HepG2 (cell line): Measurements from ENCODE around the gene MT1G. TPM values are rescaled to one million over a fixed set of nuclear protein-coding genes. Genes with fewer than 3 reads are reported as not detected.

Source experiments
- DZIP1 ChIP-seq: sonication (generic); formaldehyde crosslinking; IDR thresholded peaks from 2 replicates; pipeline ENCODE4 v1.5.0; 2020; ENCODE audit warnings: mild to moderate bottlenecking, missing genetic modification reagents
- GMEB1 ChIP-seq: sonication (generic); formaldehyde crosslinking; IDR thresholded peaks from 2 replicates; pipeline ENCODE4 v1.5.1; 2020; ENCODE audit warnings: missing genetic modification reagents, mild to moderate bottlenecking, borderline replicate concordance
- KDM5A ChIP-seq: fragments of 200-600 bp; sonication (generic); IDR thresholded peaks from 2 replicates; pipeline ENCODE4 v1.7.0; 2018; ENCODE audit warnings: antibody characterized with exemption, mild to moderate bottlenecking, low read length, borderline replicate concordance
- RORA ChIP-seq: sonication (generic); formaldehyde crosslinking; IDR thresholded peaks from 2 replicates; pipeline ENCODE4 v1.5.0; 2020; ENCODE audit warnings: mild to moderate bottlenecking, missing genetic modification reagents, moderate library complexity
- STAT6 ChIP-seq: sonication (generic); formaldehyde crosslinking; IDR thresholded peaks from 2 replicates; pipeline ENCODE4 v1.4.0; 2020; ENCODE audit warnings: missing genetic modification reagents, mild to moderate bottlenecking, borderline replicate concordance
- SYNCRIP ChIP-seq: fragments of 200-400 bp; formaldehyde crosslinking; IDR thresholded peaks from 2 replicates; pipeline ENCODE4 v1.6.1; 2018; ENCODE audit warnings: mild to moderate bottlenecking, low read depth, low read length; ENCODE audit not compliant: insufficient read depth
- USF2 ChIP-seq, 2 experiments: sonication (generic) in 1 of 2; formaldehyde crosslinking in 1 of 2; IDR thresholded peaks; 2 replicates each; pipeline versions ENCODE4 v1.5.1 to v1.6.1; 2011 to 2020; ENCODE audit warnings: borderline replicate concordance in 1 of 2, low read depth in 1 of 2, low read length in 1 of 2, mild to moderate bottlenecking in 1 of 2, missing genetic modification reagents in 1 of 2, moderate library complexity in 1 of 2
- ZBTB46 ChIP-seq: sonication (generic); formaldehyde crosslinking; IDR thresholded peaks from 2 replicates; pipeline ENCODE4 v1.4.0; 2020; ENCODE audit warnings: mild to moderate bottlenecking, missing genetic modification reagents, borderline replicate concordance
- ZGPAT ChIP-seq: IDR thresholded peaks from 2 replicates; pipeline ENCODE4 v1.6.1; 2016; ENCODE audit warnings: mild to moderate bottlenecking
- ZKSCAN5 ChIP-seq: sonication (generic); formaldehyde crosslinking; IDR thresholded peaks from 2 replicates; pipeline ENCODE4 v1.5.1; 2020; ENCODE audit warnings: mild to moderate bottlenecking, missing genetic modification reagents
- ZNF224 ChIP-seq: sonication (generic); formaldehyde crosslinking; IDR thresholded peaks from 2 replicates; pipeline ENCODE4 v1.5.0; 2020; ENCODE audit warnings: mild to moderate bottlenecking, missing genetic modification reagents
- ZNF737 ChIP-seq: sonication (generic); formaldehyde crosslinking; IDR thresholded peaks from 2 replicates; pipeline ENCODE4 v1.5.0; 2020; ENCODE audit warnings: missing genetic modification reagents, mild to moderate bottlenecking, borderline replicate concordance
- ZNF780A ChIP-seq: sonication (generic); formaldehyde crosslinking; IDR thresholded peaks from 2 replicates; pipeline ENCODE4 v1.8.0; 2022; ENCODE audit warnings: mild to moderate bottlenecking, missing genetic modification reagents, moderate library complexity
- ZNF792 ChIP-seq: IDR thresholded peaks from 2 replicates; pipeline ENCODE4 v1.6.1; 2016
- polyA plus RNA-seq, 8 experiments: library from polyadenylated mRNA; depleted of rRNA in 3 of 8; stranded (reverse) in 7 of 8; unstranded in 1 of 8; fragments of >200 nt; fragmentation: Illumina TruSeq in 4 of 8; extraction: Trizol in 4 of 8; gene quantifications; 2 replicates each; pipeline versions ENCODE4 v1.2.1 to v1.2.3, GENCODE V29; 2011 to 2016; ENCODE audit warnings: low read depth in 4 of 8, missing spikeins in 1 of 8, mixed read lengths in 1 of 8; ENCODE audit not compliant: insufficient read depth in 1 of 8
- total RNA-seq, 5 experiments: library from RNA; depleted of rRNA; stranded (reverse); fragments of >200 nt; fragmentation: Illumina TruSeq; extraction: Trizol; gene quantifications; 2 replicates each; pipeline ENCODE4 v1.2.3, GENCODE V29; 2016; ENCODE audit warnings: low read depth in 1 of 5

The MT1G gene
- total and polyA plus RNA-seq, 2 of the 13 experiments (the other 11 are each of a cell fraction or from before 2014, with no cell fraction given), result 3.6 to 377 TPM

GRCh38 chr16:56681939-56682702 lies 14.3 kb upstream of the MT1G start, which contains the start of gene MT1X (continued):
- no peak for TF ChIP-seq DZIP1
- no peak for TF ChIP-seq ZNF780A (CRISPR knock-in tag)
- TF ChIP-seq ZKSCAN5 (CRISPR knock-in tag), result no peak
- peak; percentile 73 for TF ChIP-seq ZNF792 (CRISPR knock-in tag)
- TF ChIP-seq GMEB1, result peak; percentile 51; the same call in 1 of the 2 replicates
- no peak for TF ChIP-seq RORA (CRISPR knock-in tag)
- TF ChIP-seq SYNCRIP, result no peak
- TF ChIP-seq KDM5A, result peak; percentile 27; the same call in 1 of the 2 replicates
- TF ChIP-seq ZNF224 (CRISPR knock-in tag), result peak; percentile 80; the same call in 1 of the 2 replicates
- TF ChIP-seq ZBTB46 (CRISPR knock-in tag), result no peak
- TF ChIP-seq STAT6 (CRISPR knock-in tag), result no peak
- peak; percentile 74; the same call in 1 of the 2 replicates for TF ChIP-seq ZGPAT (CRISPR knock-in tag)
- no peak for TF ChIP-seq USF2 (IDR thresholded peaks at IDR 0.05; ENCODE audit: low read depth, low read length)
- TF ChIP-seq USF2 (CRISPR knock-in tag; IDR thresholded peaks at IDR 0.05; ENCODE audit: borderline replicate concordance), result no peak
- no peak; the same call in 1 of the 2 replicates for TF ChIP-seq ZNF737 (CRISPR knock-in tag)
